Measurements from ENCODE around the gene NPPA.
"Not testable (repeated sequence)": the region's sequence is repeated elsewhere in the genome, so short reads cannot be mapped to it uniquely, and the experiment has no call there.

NPPA gene

DNA sequence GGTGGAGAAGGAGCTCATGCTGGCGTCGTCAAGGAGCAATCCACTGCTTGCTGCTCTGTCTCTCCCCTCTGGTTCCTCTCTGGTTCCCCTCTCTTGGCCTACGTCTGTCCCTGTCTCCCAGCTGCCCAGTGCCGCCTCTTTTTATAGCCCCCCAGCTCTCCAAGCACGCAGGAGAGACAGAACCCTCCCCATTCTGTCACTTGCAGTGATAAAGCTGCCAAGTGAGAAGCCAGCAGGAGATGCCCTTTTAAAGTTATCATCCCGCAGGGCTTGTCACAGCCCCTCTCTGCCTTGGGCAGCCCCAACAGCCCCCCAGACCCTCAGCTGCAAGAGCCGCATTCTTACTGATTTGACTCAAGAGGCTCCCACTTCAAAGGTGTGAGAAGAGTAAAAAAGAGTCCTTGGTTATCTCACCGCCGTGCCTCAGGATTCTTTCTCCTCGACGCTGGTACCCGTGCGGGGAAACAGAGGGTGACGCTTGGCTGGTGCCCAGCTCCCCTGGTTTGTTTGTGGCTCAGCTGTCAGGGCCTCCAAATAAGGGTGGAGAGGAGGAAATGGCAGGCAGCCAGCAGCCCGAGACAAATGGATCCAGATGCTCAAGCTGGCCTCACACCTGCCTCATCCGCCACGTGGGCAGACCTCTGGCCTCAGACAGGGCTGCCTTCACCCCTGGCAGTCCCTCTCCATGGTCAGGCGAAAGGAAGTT lies at the start of gene NPPA:
Gene NPPA (minus strand): TSS at position 117 of the 706 bp plus-strand sequence. CDS start 99 bp downstream, at position 18.
- no peak for DNase-seq

DNA sequence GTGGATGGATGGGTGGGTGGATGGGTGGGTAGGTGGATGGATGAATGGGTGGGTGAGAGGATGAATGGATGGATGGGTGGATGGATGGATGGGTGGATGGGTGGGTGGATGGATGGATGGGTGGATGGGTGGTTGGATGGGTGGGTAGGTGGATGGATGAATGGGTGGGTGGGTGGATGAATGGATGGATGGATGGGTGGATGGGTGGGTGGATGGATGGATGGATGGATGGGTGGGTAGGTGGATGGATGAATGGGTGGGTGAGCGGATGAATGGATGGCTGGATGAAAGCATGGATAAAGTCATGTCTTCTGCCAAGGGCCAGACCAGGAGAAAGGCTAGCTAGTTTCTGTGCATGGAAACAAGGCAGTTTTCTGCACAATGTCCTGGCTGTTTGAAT lies 46.9 kb upstream of the NPPA start:
- DNase-seq: not testable (repeated sequence)

DNA sequence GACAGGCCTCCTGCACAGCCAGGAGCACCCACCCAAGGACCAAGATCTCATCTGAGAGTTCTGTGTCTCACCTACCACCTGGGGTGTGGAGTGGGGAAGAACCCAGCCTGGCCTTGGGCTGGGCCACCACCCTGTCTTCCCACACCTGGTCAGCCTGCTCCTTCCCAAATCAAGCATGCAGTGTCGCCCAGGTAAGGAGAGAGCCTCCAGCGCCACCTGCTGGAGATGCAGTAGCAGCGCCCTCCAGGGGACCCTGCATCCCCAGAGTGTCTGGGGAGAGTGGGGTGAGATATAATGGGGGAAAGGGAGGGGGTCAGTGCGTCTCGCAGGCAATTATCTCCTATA lies 46.3 kb upstream of the NPPA start:
- peak; percentile 72 for DNase-seq

DNA sequence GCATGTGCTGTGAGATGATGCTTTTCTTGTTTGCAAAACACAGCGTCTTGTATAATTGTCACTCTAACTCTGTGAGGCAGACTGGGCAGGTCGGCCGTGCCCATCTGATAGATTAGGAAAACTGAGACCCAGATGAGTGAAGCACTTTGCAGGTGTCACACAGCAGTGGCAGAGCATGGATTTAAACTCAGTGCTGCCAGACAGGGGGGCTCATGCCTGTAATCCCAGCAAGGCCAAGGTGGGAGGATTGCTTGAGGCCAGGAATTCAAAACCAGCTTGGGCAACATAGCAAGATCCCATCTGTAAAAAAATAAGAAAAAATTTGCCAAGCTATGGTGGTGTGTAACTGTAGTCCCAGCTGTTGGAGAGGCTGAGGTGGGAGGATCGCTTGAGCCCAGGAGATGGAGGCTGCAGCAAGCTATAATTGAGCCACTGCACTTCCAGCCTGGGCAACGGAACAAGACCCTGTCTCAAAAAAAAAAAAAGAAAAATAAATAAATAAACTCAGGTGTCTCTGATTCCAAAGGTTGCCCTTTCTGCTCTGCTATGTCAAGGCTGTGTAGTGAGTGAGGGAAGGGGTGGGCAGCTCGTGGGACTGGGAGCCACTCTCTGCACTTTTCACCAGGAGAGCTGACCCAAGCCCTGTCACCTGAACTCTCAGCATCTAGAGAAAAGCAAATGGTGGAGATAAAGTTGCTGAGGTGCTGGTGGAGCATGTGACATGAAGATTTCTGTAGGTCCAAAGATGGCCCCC lies 44.0 kb upstream of the NPPA start:
- DNase-seq: no peak

DNA sequence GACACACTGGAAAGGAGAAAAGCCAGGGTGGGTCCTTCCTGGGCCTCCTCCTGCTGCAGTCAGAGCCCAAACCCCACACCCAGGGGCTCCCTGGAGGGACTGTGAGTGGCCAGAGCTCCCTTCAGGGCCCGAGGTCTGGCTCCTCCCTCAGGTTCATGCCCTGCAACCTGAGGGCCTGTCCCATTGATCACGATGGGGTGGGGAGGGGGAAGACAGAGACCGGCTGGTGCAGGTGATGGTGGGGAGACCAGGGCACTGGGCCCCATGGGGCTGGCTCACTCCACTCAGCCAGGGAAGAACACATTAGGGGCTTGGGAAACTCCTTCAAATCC lies 41.3 kb upstream of the NPPA start:
- DNase-seq: no peak

DNA sequence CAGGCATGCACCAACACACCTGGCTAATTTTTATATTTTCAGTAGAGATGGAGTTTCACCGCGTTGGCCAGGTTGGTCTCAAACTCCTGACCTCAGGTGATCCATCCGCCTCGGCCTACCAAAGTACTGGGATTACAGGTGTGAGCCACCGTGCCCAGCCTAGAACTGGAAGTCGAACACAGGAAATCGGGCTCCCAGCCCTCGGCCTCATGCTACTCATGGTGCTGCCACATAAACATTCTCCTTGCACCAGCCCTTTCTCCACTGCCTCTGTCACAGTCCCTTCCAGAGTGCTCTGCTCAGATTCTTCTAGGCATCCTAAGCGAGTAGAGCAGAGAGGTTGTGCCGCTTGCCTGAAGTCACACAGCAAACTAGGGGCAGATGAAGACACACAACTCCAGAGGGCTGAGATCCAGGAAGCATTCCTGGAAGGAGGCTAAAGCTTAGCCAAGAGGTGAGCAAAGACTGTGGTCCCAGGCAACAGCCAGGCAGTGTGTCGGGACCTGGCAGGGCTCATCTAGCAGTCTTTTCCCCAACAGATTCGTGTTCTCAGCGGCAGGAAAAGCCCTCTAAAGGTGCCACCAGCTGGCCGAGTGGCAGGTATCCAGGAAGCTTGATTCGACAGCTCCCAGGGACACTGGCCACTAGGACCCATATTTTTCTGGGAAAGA lies 40.8 kb upstream of the NPPA start:
- no peak for DNase-seq

DNA sequence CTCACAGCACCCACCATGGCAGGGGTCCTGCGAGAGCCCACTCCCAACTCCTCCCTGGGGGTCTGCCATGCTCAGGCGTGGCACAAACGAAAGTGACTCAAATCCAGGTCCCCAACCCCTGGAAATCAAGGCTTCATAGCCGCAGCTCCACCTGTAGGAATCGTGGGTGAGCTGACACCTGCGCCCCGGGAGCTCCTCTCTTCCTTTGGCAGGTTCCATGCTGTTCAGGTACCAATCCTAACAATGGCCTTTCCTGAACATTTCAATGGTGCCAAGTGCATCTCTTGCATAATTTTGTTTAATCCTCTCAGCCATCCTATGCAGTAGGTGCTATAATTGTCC lies 40.1 kb upstream of the NPPA start:
- DNase-seq: no peak

DNA sequence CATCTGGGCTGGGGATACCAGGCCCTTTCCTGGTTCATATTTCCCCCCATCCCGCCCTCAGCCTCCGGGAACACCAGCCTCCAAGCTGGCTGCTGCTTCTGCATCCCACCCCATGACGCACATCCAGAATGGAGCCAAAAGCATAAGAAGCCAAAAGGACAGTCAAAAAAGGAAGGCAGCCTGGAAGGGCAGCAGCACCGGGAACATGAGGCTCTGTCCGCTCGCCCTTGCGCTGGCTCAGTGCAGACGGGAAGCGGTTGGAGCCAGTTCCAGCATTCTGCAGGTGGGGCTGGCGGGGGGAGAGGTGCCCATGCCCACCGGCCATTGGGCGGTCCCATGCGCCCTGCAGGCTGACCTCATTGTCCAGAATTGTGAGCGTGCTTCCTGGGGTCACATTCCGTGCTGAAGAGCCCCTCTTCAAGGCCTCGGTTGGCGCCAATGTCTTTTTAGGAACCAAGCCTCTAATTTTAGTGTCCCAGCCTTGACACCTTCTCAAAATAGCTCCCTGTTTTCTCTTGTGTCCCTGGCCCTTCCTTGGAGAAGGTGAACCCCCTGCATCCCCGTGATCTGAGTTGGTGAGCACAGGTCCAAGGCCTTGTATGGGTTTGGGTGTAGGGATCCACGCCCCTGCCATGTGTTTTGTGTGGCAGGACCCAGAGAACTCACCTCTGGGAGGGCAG lies 39.5 kb upstream of the NPPA start:
- DNase-seq: no peak

DNA sequence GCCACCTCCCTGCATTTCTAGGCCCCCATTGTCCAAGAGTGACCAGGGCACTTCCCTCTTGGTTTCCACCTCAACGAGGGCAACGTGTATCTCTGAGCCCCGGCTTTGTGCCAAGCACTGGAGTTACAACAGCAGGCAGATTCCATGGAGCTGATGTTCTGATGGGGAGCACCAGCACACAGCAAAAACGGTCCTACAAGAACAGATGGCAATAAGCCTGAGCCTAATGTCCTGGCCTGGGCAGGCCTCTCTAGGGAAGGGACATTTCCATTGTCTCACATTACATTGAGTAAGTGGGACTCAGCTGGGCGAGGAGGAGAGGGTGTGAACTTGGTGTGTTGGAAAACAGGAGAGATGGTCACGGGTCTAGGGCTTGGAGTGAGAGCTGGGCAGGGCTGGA lies 38.3 kb upstream of the NPPA start:
- no peak for DNase-seq

DNA sequence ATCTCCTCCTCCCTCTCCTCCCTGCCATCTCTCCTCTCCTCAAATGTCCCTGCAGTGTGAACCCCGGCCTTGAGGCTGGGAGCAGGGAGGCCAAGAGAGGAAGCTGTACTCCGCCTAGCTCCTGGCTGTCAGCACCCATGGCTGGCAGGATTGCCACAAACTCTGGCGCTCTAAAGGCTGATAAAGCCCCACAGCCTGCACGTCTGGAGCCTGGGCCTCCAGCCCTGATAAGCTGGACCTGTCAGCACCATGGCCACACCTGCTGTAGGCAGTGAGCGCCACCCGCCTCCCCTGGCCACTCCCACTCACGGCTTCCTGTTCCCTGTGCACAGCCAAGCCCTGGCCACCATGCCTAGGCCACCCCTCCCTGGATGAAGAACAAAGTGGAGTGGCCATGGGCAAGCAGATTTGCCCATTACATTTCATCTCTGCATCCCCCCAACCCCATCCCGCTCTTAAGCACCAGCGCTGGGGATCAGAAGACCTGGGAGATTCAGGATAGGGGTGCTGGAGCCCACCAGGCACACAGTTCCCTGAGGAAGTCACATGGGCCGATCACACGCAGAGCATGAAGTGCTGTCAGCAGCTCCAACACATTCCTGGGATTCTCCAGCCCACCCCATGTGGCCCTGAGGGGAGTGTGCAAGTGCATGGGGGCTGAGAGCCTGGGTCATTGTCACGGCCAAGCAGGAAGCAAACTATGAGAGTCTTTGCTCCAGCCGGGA lies 35.4 kb upstream of the NPPA start:
- DNase-seq: no peak

DNA sequence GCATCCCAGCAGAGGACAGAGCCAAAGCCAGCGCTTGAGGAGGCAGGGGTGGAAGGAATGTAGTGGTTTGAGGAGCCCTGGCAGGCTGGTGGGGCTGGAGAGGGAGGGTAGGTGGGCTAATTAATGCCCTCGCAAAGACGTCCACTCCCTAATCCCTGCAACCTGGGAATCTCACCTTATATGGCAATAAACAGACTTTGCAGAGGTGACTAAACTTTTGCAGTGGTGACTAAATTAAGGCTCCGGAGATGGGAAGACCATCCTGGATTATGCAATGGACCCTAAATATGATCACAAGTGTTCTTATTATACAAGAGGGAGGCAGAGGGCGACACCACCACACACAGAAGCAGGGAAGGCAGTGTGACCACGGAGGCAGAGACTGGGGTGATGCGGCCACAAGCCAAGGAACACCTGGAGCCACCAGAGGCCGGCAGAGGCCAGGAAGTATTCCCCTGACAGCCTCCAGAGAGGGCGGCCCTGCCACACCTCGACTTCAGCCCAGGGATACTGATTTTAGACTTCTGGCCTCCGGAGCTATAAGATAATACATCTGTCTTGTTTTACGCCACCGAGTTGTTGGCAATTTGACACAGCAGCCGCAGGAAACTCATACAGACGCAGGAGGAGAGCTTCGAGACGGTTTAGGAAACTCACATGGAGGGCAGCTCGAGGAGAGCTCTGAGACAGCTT lies 34.3 kb upstream of the NPPA start:
- DNase-seq: no peak

DNA sequence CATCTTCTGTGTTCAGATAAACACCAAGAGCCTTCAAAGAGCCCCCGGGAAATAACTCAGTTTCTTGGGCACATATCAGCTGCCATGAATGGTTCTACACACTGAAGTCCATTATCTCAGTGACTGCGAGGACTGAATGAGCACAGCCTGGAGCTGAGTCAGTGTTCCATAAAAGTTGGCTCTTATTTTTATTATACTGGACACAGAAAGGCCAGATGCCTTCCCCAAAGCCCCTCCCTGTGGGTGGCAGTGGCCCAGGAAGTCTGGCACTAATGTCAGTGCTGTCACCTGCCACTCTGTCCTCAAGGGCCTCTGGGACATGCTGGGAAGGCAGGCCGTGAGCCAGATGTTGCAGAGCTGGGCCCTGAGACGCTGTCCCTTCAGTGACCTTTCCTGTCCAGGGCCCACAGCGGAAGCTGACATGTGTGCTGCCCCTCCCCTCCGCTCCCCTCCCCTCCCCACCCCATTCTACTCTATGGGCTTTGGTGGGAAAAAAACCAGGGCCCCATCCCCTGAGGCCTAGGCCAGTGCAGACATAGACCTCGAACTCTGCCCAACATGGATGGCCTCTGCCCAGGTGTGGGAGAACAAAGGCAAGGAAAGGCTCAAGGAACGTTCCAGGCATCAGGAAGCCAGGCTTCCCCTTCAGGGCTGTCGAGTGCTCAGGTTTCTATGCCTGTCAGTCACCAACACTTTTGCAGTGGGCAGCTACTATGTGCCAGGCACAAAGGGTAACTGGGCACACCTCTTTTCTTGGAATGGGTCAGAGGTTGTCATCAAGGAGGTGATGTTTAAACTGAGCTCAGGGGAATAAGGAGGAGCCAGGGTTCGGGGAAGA lies 33.5 kb upstream of the NPPA start:
- DNase-seq: no peak

DNA sequence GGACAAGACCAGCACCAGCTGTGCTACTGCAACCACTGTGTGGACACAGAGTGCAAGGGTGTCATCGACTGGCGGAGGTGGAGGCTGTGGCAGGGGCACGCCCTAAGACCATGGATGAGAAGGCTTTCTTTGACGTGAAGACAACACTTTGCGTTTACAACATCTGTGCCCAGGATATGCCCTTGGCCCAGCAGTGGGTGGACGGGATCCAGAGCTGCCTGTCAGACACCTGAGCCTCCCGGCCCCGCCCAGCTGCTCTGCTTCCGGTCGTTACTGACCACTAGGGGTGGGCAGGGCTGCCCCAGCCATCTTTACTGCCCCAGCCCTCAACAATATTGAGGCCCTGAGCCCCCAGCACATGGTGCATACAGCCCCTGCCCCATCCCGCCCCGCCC lies 32.6 kb upstream of the NPPA start:
- no peak for DNase-seq

DNA sequence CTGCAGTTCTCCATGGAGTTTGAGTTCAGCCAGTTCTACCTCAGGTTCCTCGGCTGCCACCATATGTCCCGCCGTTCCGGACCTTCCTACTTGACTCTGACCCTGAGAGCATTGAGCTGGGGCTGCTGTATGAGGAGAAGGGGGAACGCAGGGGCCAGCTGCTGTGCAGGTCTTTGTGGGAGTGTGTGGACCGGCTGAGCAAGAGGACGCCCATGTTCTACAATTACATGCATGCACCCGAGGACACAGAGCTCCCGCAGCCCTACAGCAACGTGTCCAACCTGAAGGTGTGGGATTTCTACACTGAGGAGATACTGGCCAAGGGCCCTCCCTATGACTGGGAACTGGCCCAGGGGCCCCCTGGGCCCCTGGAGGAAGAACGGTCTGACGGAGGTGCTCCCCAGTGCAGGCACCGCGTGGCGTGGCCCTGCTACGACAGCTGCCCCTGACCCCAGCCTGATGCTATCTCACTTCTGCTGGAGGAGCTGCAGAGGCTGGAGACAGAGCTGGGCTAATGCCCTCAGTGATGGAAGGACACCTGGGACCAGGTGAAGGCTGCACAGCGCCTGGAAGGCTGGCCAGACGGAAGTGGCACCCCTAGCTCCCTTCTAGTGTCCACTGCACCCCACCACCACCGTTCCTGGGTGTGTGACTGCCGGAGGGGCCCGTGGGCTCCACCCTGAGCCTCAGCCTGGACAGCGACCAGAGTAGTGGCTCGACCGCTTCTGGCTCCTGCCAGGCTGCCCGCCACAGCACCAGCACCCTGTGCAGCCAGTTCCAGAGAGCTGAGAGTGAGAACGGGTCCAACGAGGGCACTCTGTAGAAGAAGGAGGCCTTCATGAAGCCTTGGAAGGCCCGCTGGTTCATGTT lies 32.0 kb upstream of the NPPA start:
- DNase-seq: no peak

DNA sequence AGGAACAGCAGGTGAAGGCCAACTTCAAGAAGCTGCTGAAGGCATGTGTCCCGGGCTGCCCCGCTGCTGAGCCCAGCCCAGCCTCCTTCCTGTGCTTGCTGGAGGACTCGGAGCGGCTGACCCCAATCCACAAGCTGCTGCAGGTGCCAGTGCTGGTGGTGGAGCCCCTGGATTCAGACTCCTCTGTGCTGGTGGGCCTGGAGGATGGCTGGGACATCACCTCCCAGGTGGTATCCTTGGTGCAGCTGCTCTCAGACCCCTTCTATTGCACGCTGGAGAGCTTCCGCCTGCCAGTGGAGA lies 31.3 kb upstream of the NPPA start:
- no peak for DNase-seq

DNA sequence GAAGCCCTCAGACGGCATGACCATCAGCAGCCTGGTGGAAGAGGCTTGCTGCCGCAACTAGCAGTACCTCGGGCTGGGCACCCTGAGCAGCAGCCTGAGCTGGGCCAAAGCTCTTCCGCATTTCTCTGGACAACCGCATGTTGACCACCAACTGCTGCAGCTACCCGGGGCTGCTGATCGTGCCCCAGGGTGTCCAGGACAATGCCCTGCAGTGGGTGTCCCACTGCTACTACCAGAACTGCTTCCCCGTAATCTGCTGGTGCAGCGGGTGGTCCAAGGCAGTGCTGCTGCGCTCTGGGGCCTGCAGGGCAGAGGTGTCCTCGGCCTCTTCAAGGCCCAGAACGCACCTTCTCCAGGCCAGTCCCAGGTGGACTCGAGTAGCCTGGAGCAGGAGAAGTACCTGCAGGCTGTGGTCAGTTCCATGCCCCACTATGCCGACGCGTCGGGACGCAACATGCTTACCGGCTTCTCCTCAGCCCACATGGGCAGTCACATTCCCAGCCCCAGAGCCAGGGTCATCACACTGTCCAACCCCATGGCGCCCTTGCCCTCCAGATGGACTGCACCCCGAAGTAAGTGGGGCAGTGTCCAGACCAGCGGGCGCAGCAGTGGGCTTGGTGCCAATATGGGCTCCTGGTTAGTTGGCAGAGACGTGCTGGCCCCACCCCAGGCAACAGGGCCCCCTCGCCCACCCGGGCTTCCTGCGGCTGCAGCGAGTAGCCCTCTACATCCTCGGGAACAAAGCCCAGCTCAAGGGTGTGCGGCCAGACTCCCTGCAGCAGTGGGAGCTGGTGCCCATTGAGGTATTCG lies 30.7 kb upstream of the NPPA start:
- DNase-seq: no peak

DNA sequence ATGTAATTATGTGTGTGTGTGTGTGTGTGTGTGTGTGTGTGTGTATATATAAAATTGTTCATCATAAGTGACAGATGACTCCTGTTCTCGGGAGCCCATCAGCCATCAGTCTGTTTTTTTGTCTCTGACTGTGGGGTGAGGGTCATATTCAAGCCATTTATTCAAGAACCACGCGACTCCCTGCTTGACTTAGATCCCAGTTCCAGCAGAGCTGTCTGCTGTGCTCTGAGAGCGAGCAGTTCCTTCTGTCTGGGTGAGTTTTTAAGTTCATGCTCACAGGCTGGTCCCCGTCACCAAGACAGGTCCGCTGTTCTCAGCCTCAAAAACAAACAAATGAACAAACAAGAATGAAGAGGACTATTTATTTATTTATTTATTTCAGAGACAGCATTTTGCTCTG lies 29.5 kb upstream of the NPPA start:
- no peak for DNase-seq

DNA sequence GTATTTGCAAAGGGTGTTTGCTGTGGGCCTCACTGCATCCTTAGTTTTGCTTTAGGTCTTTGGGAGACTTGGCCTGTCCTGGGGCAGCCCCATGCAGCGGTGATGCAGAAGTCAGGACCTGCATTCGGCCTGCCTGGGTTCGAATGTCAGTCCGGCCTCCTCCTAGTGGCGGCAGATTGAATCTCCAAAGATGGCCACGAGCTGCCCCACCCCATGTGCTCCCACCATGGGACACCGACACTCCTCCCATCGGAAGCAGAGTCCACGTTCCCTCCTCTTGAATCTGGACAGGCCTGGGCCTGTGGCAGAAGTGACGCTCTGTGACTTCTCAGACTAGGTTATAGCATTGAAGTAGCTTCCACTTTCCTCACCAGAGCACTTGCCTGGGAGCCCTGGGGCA lies 27.5 kb upstream of the NPPA start:
- no peak for DNase-seq

DNA sequence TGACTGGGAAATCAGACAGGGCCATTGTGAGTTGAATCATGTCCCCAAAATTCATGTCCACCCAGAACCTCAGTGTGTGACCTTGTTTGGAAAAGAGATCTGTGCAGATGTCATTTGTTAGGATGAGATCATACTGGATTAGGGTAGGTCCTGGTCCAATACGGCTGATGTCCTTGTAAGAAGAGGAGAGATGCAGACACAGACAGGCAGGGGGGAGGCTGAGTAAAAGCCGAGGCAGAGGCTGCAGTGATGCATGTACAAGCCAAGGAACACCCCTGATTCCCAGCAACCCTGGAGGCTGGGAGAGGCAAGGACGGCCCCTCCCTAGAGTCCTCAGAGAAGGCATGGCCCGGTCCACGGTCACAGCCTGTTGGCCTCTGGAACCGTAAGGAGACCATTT lies 27.0 kb upstream of the NPPA start:
- DNase-seq: no peak

DNA sequence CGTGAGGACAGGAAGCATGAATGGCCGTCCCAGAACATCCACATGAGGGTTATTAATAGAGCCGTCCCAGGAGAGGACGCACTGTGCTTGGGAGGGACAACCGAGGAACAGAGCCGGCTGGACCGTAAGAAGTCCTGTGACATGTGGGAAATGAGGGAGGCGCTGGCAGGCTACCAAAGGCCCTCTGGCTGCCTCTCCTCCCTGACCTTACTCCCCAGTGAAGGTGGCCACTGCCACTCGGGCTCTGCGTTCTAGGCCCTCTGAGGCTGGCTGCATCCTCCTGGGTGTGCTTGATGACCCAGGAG lies 26.6 kb upstream of the NPPA start:
- DNase-seq: no peak

Data from CD4-positive, alpha-beta T cell treated with Interleukin-12 subunit alpha and Interleukin-12 subunit beta, for 1 hour (primary cell).